ENCODE measurements around the gene PTF1A. TPM values are rescaled to one million over a fixed set of nuclear protein-coding genes. Genes with fewer than 3 reads are reported as not detected.

The PTF1A gene
- total and polyA plus RNA-seq, 7 donors: not detected

GRCh38 chr10:23150091-23150490 lies 42.0 kb upstream of the PTF1A start:
- Histone ChIP-seq H3K4me1 (no peaks in the 10 kb centered on the region), H3K9me3 (no peaks in the 10 kb centered on the region), H3K27me3 (ENCODE audit: insufficient read depth in 3 of 3, low read length in 2 of 3) (no peaks in the 10 kb centered on the region), H3K27ac (no peak overlapping the region), H3K36me3 (ENCODE audit: insufficient read depth in 1 of 2, low read depth in 1 of 2) (no peaks in the 10 kb centered on the region), H3K4me3 (no peak overlapping the region)
- ATAC-seq (no peak), DNase-seq (no peak)
- intact Hi-C loops (cut with DNase I): no loop called here
- 26 to 27% (median 26%) methylated on average over 4 of the region's 4 CpGs for WGBS, 3 donors
- no peak for TF ChIP-seq CTCF (IDR thresholded peaks at IDR 0.05)

- intact Hi-C loops (cut with DNase I): no loop called here
- 25 to 45% (median 28%) methylated on average over 12 of the region's 12 CpGs for WGBS, 3 donors
- TF ChIP-seq CTCF (IDR thresholded peaks at IDR 0.05): no peak
These were observed 41.5 kb upstream of the PTF1A start for GRCh38 chr10:23150610-23151009.

GRCh38 chr10:23151071-23151470 lies 41.0 kb upstream of the PTF1A start:
- no peak for DNase-seq
- ATAC-seq: no peak
- no peaks in the 10 kb centered on the region for H3K4me1 ChIP-seq
- no peak overlapping the region for H3K4me3 ChIP-seq
- TF ChIP-seq CTCF (IDR thresholded peaks at IDR 0.05): no peak
- 51 to 55% (median 53%) methylated on average over 7 of the region's 7 CpGs for WGBS, 3 donors
- no peaks in the 10 kb centered on the region for H3K9me3 ChIP-seq
- H3K36me3 ChIP-seq (ENCODE audit: insufficient read depth in 1 of 2, low read depth in 1 of 2): no peaks in the 10 kb centered on the region
- intact Hi-C loops (cut with DNase I): no loop called here
- H3K27me3 ChIP-seq (ENCODE audit: insufficient read depth in 3 of 3, low read length in 2 of 3): no peaks in the 10 kb centered on the region
- no peak overlapping the region for H3K27ac ChIP-seq

More at GRCh38 chr10:23150610-23151009, 41.5 kb upstream of the PTF1A start:
- Histone ChIP-seq H3K27me3 (ENCODE audit: insufficient read depth in 3 of 3, low read length in 2 of 3) (no peaks in the 10 kb centered on the region), H3K4me1 (no peaks in the 10 kb centered on the region), H3K27ac (no peak overlapping the region), H3K36me3 (ENCODE audit: insufficient read depth in 1 of 2, low read depth in 1 of 2) (no peaks in the 10 kb centered on the region), H3K4me3 (no peak overlapping the region), H3K9me3 (no peaks in the 10 kb centered on the region)
- ATAC-seq: no peak
- no peak for DNase-seq

- H3K9me3 ChIP-seq: no peaks in the 10 kb centered on the region
- no peak overlapping the region for H3K27ac ChIP-seq
- no peak for TF ChIP-seq CTCF (IDR thresholded peaks at IDR 0.05)
- no peaks in the 10 kb centered on the region for H3K36me3 ChIP-seq (ENCODE audit: insufficient read depth in 1 of 2, low read depth in 1 of 2)
- WGBS, 3 donors: 61 to 70% (median 62%) methylated on average over 7 of the region's 7 CpGs
- H3K27me3 ChIP-seq (ENCODE audit: insufficient read depth in 3 of 3, low read length in 2 of 3): peaks cover 0 to 13% (median 0%) of the 10 kb centered on the region in 3 donors
- peaks cover 3% of the 10 kb centered on the region for H3K4me1 ChIP-seq
- ATAC-seq (no peak), DNase-seq (no peak)
- H3K4me3 ChIP-seq: no peak overlapping the region
- intact Hi-C loops (cut with DNase I): loop anchor here in 1 of 2 donors (5.0 kb wide), 1 partner anchor 367 kb away; no protein-coding TSS in a partner anchor
These were observed 36.9 kb upstream of the PTF1A start for GRCh38 chr10:23155169-23155568.

All from psoas muscle (tissue), 8 donors.